Mesenchymal stem cell (in vitro differentiated cells and primary cell): ENCODE data around the gene ANKS6.

ENCODE experiments used
- DNase-seq: peaks from one replicate; pipeline ENCODE4 v3.0.0-alpha.2; 2013
- H2AFZ ChIP-seq: one replicate; pipeline ENCODE4 v1.6.1; 2013; ENCODE audit warnings: low read depth, mild to moderate bottlenecking, control low read depth, inconsistent platforms, low read length, moderate library complexity
- H2AK5ac ChIP-seq: 2 replicates; pipeline ENCODE4 v1.6.1; 2013; ENCODE audit warnings: low read length, moderate library complexity, mild to moderate bottlenecking, inconsistent platforms; ENCODE audit not compliant: severe bottlenecking
- H2BK120ac ChIP-seq: one replicate; pipeline ENCODE4 v1.6.1; 2013; ENCODE audit warnings: low read depth, mild to moderate bottlenecking, inconsistent platforms, low read length, moderate library complexity
- H2BK12ac ChIP-seq, 2 experiments: one replicate each; pipeline ENCODE4 v1.6.1; 2013; ENCODE audit warnings: inconsistent platforms in 2 of 2, low read length in 2 of 2, mild to moderate bottlenecking in 2 of 2, moderate library complexity in 2 of 2, control low read depth in 1 of 2
- H2BK15ac ChIP-seq: one replicate; pipeline ENCODE4 v1.6.1; 2013; ENCODE audit warnings: mild to moderate bottlenecking, low read depth, inconsistent platforms; ENCODE audit not compliant: poor library complexity, severe bottlenecking
- H2BK5ac ChIP-seq: 2 replicates; pipeline ENCODE4 v1.6.1; 2013; ENCODE audit warnings: low read depth, mild to moderate bottlenecking, low read length, control low read depth, inconsistent platforms; ENCODE audit not compliant: poor library complexity, severe bottlenecking
- H3K14ac ChIP-seq, 2 experiments: one replicate each; pipeline ENCODE4 v1.6.1; 2013; ENCODE audit warnings: inconsistent platforms in 2 of 2, low read length in 2 of 2, control low read depth in 1 of 2, mild to moderate bottlenecking in 1 of 2, moderate library complexity in 1 of 2
- H3K18ac ChIP-seq, 2 experiments: one replicate each; pipeline ENCODE4 v1.6.1; 2013; ENCODE audit warnings: inconsistent platforms in 2 of 2, low read length in 2 of 2, control low read depth in 1 of 2, low read depth in 1 of 2, mild to moderate bottlenecking in 1 of 2
- H3K23ac ChIP-seq, 2 experiments: one replicate each; pipeline ENCODE4 v1.6.1; 2013; ENCODE audit warnings: inconsistent platforms in 2 of 2, low read length in 2 of 2, mild to moderate bottlenecking in 2 of 2, moderate library complexity in 2 of 2, control low read depth in 1 of 2
- H3K27ac ChIP-seq: 2 replicates; pipeline ENCODE4 v1.5.1; 2013; ENCODE audit warnings: mild to moderate bottlenecking, moderate library complexity, low read length, control low read depth, inconsistent platforms; ENCODE audit not compliant: poor library complexity, severe bottlenecking
- H3K27me3 ChIP-seq, 2 experiments: 2 replicates each; pipeline versions ENCODE4 v1.6.1 to v1.7.0; 2013; ENCODE audit warnings: low read length in 2 of 2, mild to moderate bottlenecking in 2 of 2, moderate library complexity in 2 of 2, control low read depth in 1 of 2, inconsistent platforms in 1 of 2; ENCODE audit not compliant: control insufficient read depth in 1 of 2, insufficient read depth in 1 of 2
- H3K36me3 ChIP-seq, 2 experiments: 2 replicates each; pipeline versions ENCODE4 v1.6.1 to v1.7.0; 2013; ENCODE audit warnings: low read length in 2 of 2, control low read depth in 1 of 2, inconsistent platforms in 1 of 2, low read depth in 1 of 2, mild to moderate bottlenecking in 1 of 2; ENCODE audit not compliant: insufficient read depth in 2 of 2, control insufficient read depth in 1 of 2
- H3K4ac ChIP-seq, 2 experiments: one replicate each; pipeline ENCODE4 v1.6.1; 2013; ENCODE audit warnings: inconsistent platforms in 2 of 2, low read length in 2 of 2, mild to moderate bottlenecking in 2 of 2, moderate library complexity in 2 of 2, control low read depth in 1 of 2, low read depth in 1 of 2
- H3K4me1 ChIP-seq: 2 replicates; pipeline ENCODE4 v1.6.1; 2013; ENCODE audit warnings: low read depth, low read length, control low read depth; ENCODE audit not compliant: control insufficient read depth, insufficient read depth
- H3K4me2 ChIP-seq: 2 replicates; pipeline ENCODE4 v1.6.1; 2013; ENCODE audit warnings: low read length, mild to moderate bottlenecking, inconsistent platforms; ENCODE audit not compliant: poor library complexity, severe bottlenecking
- H3K4me3 ChIP-seq, 2 experiments: 2 replicates each; pipeline versions ENCODE4 v1.5.1 to v1.7.0; 2013; ENCODE audit warnings: low read length in 2 of 2, mild to moderate bottlenecking in 2 of 2, control low read depth in 1 of 2, low read depth in 1 of 2; ENCODE audit not compliant: insufficient read depth in 1 of 2
- H3K79me1 ChIP-seq: replicated peaks from 2 replicates; pipeline ENCODE4 v1.6.1; 2013; ENCODE audit warnings: mild to moderate bottlenecking, control low read depth, low read length, inconsistent platforms; ENCODE audit not compliant: poor library complexity, severe bottlenecking
- H3K9ac ChIP-seq: 2 replicates; pipeline ENCODE4 v1.7.0; 2013; ENCODE audit warnings: mild to moderate bottlenecking, low read length, moderate library complexity
- H3K9me3 ChIP-seq: 2 replicates; pipeline ENCODE4 v1.7.0; 2013; ENCODE audit warnings: mild to moderate bottlenecking, low read length; ENCODE audit not compliant: control insufficient read depth
- H4K8ac ChIP-seq: one replicate; pipeline ENCODE4 v1.6.1; 2013; ENCODE audit warnings: inconsistent platforms, mild to moderate bottlenecking, low read length, moderate library complexity
- H4K91ac ChIP-seq: one replicate; pipeline ENCODE4 v1.6.1; 2013; ENCODE audit warnings: mild to moderate bottlenecking, low read length, inconsistent platforms
- WGBS: methylation state at CpG from one replicate; pipeline ENCODE4 v1.1.7; 2013; ENCODE audit warnings: mixed read lengths; 5-methylcytosine and 5-hydroxymethylcytosine counted together

ANKS6 gene

DNA sequence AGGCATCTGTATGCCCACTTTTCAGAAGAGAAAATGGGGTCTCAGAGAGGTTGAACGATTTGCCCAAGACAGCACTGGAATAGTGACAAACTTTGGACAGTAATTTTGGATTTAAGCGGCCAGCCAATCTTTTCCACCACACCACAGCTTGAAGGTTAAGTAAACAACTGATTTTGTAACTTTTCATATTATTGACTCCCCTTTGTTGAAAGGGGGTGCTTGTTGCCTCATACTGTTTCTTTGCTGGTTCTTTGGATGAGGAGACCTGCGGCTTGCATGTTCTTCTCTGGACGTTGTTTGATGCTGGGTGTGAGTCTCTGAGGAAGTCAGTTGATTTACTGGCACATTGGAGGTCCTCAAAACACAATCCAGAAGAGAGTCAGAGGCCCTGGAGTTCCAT is 76.0 kb downstream of the ANKS6 start:
- Histone ChIP-seq H3K9me3 (peaks cover 11% of the 10 kb centered on the region), H3K4me1 (no peaks in the 10 kb centered on the region), H3K18ac (no peak overlapping the region), H3K4me3 (no peak overlapping the region), H3K14ac (no peak overlapping the region), H3K4ac (no peak overlapping the region), H3K27ac (no peak overlapping the region), H3K9ac (no peak overlapping the region), H2BK120ac (no peak overlapping the region), H2BK12ac (no peak overlapping the region), H4K91ac (no peak overlapping the region), H2AK5ac (no peak overlapping the region), H3K27me3 (peaks cover 65 to 69% of the 10 kb centered on the region in 2 experiments), H3K23ac (no peak overlapping the region), H2BK15ac (no peak overlapping the region), H3K4me2 (no peak overlapping the region), H3K79me1 (no peaks in the 10 kb centered on the region), H4K8ac (no peak overlapping the region), H2AFZ (no peak overlapping the region), H3K36me3 (no peaks in the 10 kb centered on the region), H2BK5ac (no peak overlapping the region)
- no peak for DNase-seq
- 81% methylated on average over 3 of the region's 4 CpGs for WGBS

GRCh38 chr9:98719055-98719454 is 77.3 kb downstream of the ANKS6 start:
- no peak overlapping the region for H4K8ac ChIP-seq
- DNase-seq = no peak
- H3K4me3 ChIP-seq = no peak overlapping the region
- WGBS = 68% methylated on average over 2 of the region's 2 CpGs
- H3K4me2 ChIP-seq = no peak overlapping the region
- H3K36me3 ChIP-seq = no peaks in the 10 kb centered on the region
- H3K79me1 ChIP-seq = no peaks in the 10 kb centered on the region
- no peak overlapping the region for H2BK5ac ChIP-seq
- H3K4me1 ChIP-seq = no peaks in the 10 kb centered on the region
- no peak overlapping the region for H3K9ac ChIP-seq
- H2BK12ac ChIP-seq = no peak overlapping the region
- H3K23ac ChIP-seq = no peak overlapping the region
- H3K18ac ChIP-seq = no peak overlapping the region
- no peak overlapping the region for H2BK120ac ChIP-seq
- H2AFZ ChIP-seq = no peak overlapping the region
- no peak overlapping the region for H2AK5ac ChIP-seq
- H3K14ac ChIP-seq = no peak overlapping the region
- H3K27ac ChIP-seq = no peak overlapping the region
- H3K4ac ChIP-seq = no peak overlapping the region
- H2BK15ac ChIP-seq = no peak overlapping the region
- peaks cover 63 to 69% of the 10 kb centered on the region in 2 experiments for H3K27me3 ChIP-seq
- H3K9me3 ChIP-seq = peaks cover 8% of the 10 kb centered on the region
- H4K91ac ChIP-seq = no peak overlapping the region

- H2AFZ ChIP-seq = no peak overlapping the region
- no peak overlapping the region for H3K23ac ChIP-seq
- no peaks in the 10 kb centered on the region for H3K4me1 ChIP-seq
- no peak overlapping the region for H3K18ac ChIP-seq
- no peak overlapping the region for H2AK5ac ChIP-seq
- H4K91ac ChIP-seq = no peak overlapping the region
- no peak overlapping the region for H3K9ac ChIP-seq
- no peak overlapping the region for H2BK15ac ChIP-seq
- H3K4me3 ChIP-seq = no peak overlapping the region
- H2BK120ac ChIP-seq = no peak overlapping the region
- peaks cover 77 to 79% of the 10 kb centered on the region in 2 experiments for H3K27me3 ChIP-seq
- H4K8ac ChIP-seq = no peak overlapping the region
- no peak overlapping the region for H2BK5ac ChIP-seq
- H3K14ac ChIP-seq = no peak overlapping the region
- no peaks in the 10 kb centered on the region for H3K9me3 ChIP-seq
- H2BK12ac ChIP-seq = no peak overlapping the region
- no peak overlapping the region for H3K27ac ChIP-seq
- no peaks in the 10 kb centered on the region for H3K79me1 ChIP-seq
- no peaks in the 10 kb centered on the region for H3K36me3 ChIP-seq
- WGBS = 100% methylated on average over 1 of the region's 1 CpG
- no peak for DNase-seq
- H3K4ac ChIP-seq = no peak overlapping the region
- no peak overlapping the region for H3K4me2 ChIP-seq
These were observed 81.5 kb downstream of the ANKS6 start for GRCh38 chr9:98714833-98715232.

DNA sequence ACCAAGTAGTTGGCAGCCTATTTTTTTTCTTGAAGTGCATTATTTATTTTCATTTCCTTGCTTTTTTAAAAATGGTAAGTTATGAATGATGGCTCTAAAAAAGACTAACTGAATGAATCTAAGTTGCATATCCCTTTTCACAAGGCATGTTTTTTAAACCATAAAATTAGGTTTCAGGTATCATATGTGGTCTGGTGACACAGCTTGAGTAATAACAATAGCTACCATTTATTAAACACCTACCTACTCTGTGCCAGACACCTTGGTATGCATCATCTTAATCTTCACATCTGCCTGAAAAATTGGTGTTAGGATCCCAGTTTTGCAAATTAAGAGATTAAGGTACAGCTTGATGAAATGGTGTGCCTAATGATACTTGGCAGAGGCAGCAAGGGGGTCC is 83.4 kb downstream of the ANKS6 start:
- Histone ChIP-seq H3K27ac (no peak overlapping the region), H3K79me1 (no peaks in the 10 kb centered on the region), H3K4me1 (peaks cover 13% of the 10 kb centered on the region), H3K36me3 (no peaks in the 10 kb centered on the region), H3K14ac (no peak overlapping the region), H3K4me3 (no peak overlapping the region), H2BK5ac (no peak overlapping the region), H2BK15ac (no peak overlapping the region), H2AFZ (no peak overlapping the region), H3K4ac (no peak overlapping the region), H3K9ac (no peak overlapping the region), H3K18ac (no peak overlapping the region), H2BK12ac (no peak overlapping the region), H2AK5ac (no peak overlapping the region), H4K91ac (no peak overlapping the region), H2BK120ac (no peak overlapping the region), H3K27me3 (peaks cover 79 to 87% of the 10 kb centered on the region in 2 experiments), H3K23ac (no peak overlapping the region), H3K4me2 (no peak overlapping the region), H4K8ac (no peak overlapping the region), H3K9me3 (no peaks in the 10 kb centered on the region)
- DNase-seq = no peak
